Endometrial microvascular endothelial cells (primary cell): ENCODE measurements around the gene SGO2. TPM values are rescaled to one million over a fixed set of nuclear protein-coding genes. Genes with fewer than 3 reads are reported as not detected.
"Not testable (repeated sequence)": the region's sequence is repeated elsewhere in the genome, so short reads cannot be mapped to it uniquely, and the experiment has no call there.

ENCODE experiments used
- in situ Hi-C: cut with HindIII; loops from 2 replicates; pipeline ENCODE4 v1.10.0; 2017; ENCODE audit warnings: low sequenced_read_pairs, low pct_unique_long_range_greater_than_20kb; ENCODE audit errors: inconsistent ontology term
- total RNA-seq: library from RNA; depleted of rRNA; stranded (reverse); fragments of >200 nt; gene quantifications from one replicate; pipeline ENCODE4 v1.2.3, GENCODE V29; 2015; ENCODE audit errors: inconsistent ontology term

Gene SGO2
- total RNA-seq, 1 donor from 2014 or later: 21.5 TPM

DNA sequence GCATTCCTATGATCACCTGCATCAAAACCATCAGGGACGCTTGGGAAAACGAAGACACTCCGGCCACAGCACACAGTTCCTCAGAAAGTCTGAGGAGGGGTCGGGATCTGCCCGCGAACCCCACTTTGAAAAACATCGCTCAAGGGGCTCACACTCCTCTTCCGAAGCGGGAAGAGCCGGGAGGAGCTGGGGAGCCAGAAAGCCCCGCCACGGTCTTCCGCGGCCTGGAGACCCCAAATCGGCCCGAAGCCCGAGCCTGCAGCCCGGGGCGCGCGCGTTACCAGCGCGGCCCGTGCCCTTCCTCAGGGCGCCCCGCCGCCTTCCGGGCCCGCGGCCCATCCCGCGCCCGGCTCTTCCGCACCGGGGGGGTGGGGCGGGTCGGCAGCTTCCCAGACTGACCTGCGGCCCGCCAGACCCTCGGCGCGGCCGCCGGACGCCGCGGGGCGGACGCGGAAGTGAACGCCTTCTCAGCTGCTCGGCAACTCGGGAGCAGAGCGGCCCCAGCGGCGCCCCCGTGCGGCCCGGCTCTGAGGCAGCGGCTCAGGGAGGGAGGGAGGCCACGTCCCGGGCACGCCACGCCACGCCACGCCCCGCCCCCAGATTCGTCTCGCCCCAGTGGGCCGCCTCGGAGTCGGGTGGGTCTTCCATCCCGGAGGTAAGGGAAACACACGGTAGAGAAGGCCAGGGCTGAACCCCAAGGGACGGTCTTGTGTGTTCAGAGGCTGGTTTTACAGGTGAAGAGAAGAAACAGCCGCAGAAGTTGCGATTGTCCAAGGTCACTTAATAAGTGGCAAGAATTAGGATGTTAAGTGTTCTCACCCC is 16.2 kb upstream of the SGO2 start, which contains the start of gene KCTD18:
KCTD18 (minus strand) TSS at position 457 of the 822 bp plus-strand sequence. CDS start 3,052 bp downstream, outside the sequence.
- in situ Hi-C loops: no loop called here

DNA sequence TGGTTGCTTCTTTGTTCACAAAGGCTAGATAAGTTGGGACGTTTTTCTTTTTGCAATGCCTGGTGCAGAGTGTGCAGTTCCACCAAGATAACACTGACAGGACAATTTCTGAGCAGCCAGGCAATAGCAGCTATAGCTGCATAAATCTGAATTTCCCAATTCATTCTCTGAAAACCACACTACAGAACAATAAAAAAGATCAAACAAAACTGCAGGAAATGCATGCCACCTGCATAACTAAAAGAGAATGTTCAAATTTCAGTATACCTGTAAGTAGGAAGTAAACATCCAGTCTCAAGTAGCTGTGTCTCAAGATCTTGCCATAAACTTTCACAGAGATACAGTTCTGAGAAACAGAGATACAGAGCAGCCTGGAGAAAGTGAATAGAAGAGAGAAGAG is 10.9 kb upstream of the SGO2 start:
- in situ Hi-C loops: no loop called here

DNA sequence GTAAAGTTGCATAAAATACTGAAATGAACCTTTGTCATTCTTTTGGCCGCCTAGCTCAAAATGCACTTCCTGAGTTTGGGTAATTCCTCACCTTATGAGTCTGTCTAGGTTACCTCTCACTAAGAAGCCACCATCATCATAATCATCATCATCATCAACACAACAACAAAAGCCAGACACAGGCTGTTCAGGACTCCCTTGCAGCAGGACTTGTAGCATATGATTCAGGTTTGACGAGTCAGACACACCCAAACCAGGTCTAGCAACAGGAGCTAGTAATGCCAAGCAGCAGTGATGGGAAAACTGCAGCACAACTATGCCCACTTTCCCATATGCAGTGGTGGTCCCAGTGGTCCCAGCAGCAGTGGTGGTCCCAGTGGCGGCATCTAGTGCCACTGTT is 2.8 kb upstream of the SGO2 start:
- in situ Hi-C loops: no loop called here

DNA sequence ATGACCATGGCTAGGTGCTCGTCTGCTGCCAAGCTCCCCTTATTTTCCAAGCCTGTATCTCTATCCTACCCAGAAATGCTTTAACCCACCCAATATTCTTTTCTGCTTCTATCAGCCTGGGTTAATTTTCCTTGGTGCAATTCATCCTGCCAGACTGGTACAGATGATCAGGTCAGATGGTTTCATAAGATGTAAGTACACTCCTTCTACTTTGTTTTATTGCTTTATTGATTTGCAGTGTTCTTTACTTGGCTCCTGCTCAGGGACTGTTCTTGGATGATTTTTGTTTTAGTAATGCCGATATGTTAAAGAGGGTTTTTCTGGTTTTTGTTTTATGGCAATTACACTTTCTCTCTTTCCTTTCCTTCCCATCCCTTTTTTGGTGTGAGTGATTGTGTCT is 2.4 kb upstream of the SGO2 start:
- in situ Hi-C loops: no loop called here

DNA sequence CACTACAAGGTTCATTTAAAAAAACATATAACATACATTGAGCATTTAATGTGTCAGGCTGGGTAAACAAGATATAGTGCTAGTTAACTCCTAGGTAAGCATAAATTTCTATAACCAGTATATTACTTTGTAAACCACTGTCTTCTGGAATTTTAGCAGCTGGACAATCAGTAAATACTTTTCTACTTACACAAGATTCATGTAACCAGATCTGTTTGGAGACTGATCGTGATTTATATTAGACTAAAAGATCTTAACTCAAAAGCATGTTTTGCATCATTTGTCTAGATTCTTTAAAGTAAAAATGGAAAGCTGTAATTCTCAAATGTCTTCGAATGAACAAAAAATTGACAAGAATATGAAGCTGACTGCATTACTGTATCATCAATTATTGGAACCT is 941 bp upstream of the SGO2 start:
- in situ Hi-C loops: no loop called here

DNA sequence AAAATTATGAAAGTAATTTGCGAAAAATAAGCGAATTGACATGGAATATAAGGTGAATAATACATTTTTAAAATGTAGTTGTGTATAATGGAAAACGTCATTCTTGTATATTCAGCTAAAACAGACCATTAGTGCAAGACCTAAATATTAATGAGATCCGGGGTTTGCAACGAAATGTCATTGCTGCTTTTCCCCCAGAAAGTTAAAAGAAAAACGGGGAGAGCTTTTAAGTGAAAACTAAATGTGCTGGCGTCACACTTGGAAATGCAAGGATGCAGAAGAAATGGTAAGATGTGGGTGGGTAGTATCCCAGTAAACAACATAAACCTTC is 491 bp upstream of the SGO2 start:
- in situ Hi-C loops: no loop called here

DNA sequence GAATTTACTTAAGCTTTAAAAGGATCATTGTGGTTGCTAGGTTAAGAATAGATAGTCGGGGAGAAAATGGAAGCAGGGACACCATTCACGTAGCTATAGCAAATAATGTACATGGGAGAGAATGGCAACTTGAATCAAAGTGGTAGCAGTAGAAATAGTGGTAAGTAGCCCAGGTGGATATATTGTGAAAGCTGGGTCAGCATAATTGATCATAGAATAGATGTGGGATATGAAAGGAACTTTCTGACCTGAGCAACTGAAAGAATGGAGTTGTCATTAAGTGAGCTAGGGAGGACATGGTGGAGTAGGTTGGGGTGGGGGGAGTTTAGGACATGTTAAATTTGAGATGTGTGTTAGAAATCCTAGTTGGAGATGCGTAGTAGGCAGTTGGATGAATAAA is 2.2 kb downstream of the SGO2 start:
- in situ Hi-C loops: no loop called here

DNA sequence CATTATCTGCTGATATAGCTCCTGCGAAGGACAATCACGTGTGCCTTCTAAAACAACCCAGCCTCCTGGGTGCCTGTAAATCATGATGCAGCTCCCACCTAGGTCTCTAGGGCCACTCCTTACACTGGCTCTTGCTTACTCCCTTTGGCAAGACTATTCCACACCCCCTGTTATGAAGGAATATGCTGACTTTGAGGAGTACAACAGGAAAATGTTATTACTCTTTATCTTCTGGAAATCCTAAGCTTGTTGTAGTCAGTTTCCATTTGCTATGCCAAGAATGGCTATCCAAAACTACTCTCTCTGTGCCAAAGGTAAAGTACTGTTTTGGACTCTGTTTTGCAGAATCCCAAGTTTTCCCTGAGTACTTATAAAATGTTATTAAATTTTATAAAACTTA is 7.7 kb downstream of the SGO2 start:
- in situ Hi-C loops: no loop called here

DNA sequence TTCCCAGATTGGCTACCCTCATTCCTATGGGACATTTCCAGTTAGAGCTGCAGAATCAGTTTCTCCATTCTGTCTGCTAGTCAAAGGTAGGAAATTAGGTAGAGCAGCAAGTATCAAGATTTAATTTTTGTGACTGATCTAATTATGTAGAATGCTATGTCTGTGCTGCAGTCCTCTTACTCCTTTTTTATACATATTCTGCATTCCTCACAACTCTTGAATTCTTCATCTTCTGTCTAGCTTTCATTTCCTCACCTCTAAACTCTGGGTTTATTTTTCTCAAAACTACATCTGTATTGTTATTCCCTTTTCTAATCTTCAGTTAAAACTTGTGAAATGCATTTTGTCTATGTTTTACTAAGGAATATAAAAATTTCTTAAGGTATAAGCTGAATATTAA is 8.6 kb downstream of the SGO2 start:
- in situ Hi-C loops: no loop called here

DNA sequence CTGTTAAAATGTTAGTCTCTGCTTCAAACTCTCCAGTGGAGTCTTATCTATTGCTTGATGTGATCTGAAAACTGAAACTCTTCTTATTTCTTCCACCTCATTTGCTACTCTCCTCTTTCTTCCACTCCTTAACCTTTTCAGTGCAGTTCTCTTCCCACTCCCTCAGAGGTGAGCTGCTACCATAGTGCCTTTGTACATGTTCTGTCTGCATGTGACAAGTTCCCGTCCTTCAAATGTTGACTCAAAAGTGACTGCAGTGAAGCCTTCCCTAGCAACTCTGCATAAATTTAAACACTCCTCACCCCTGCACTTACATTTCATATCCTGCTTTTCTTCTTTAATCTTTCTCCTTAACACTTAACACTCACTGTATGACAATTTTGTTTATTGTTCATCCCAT is 12.1 kb downstream of the SGO2 start:
- in situ Hi-C loops: no loop called here

DNA sequence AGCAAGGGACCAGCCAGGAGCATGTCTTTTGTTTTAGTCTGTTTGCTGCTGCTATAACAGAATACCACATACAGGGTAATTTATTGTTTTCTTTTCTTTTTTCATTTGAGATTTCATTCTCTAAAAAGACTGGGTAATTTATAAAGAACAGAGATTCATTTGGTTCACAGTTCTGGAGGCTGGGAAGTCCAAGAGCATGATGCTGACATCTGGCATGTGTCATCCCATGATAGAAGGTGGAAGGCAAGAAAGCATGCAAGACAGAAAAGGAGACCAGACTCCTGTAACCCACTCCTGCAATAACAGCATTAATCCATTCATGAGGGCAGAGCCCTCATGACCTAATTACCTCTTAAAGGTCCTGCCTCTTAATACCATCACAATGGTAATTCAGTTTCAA is 14.8 kb downstream of the SGO2 start:
- in situ Hi-C loops: no loop called here

DNA sequence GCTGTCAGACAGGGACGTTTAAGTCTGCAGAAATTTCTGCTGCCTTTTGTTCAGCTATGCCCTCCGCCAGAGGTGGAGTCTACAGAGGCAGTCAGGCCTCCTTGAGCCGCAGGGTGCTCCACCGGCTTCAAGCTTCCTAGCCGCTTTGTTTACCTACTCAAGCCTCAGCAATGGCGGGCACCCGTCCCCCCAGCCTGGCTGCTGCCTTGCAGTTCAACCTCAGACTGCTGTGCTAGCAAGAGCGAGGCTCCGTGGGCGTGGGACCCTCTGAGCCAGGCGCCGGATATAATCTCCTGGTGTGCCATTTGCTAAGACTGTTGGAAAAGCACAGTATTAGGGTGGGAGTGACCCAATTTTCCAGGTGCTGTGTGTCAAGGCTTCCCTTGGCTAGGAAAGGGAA is 40.6 kb downstream of the SGO2 start:
- in situ Hi-C loops: not testable (repeated sequence)

DNA sequence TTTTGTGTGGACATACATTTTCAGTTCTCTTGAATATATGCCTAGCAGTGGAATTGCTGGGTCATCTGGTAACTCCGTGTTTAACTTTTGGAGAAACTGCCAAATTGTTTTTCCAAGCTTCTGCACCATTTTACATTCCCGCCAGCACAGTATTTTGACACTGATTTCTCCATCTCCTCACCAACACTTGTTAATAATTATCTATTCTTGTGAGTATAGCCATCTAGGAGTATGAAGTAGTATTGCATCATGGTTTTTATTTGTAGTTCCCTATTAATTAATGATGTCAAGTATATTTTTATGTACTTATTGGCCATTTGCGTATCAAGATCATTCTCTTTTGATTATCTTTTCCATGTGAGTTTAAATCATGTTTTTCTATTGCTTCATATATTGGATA is 41.9 kb downstream of the SGO2 start:
- in situ Hi-C loops: no loop called here

DNA sequence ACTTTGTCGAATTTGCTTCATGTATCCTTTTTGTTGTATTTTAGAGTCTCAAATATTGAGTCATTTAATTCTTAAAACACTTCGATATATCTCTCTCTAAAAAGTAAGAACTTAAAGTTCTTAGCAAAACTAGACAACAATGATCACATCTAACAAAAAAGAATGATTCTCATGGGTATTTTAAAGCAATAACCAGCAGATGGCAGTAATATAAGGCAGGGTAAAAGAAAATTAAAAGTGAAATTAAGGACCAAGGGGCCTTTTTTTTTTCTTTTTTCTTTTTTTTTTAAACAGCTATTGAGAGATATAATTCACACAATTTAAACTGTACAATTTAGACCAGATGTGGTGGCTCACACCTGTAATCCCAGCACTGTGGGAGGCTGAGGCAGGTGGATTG is 50.0 kb downstream of the SGO2 start:
- in situ Hi-C loops: no loop called here

DNA sequence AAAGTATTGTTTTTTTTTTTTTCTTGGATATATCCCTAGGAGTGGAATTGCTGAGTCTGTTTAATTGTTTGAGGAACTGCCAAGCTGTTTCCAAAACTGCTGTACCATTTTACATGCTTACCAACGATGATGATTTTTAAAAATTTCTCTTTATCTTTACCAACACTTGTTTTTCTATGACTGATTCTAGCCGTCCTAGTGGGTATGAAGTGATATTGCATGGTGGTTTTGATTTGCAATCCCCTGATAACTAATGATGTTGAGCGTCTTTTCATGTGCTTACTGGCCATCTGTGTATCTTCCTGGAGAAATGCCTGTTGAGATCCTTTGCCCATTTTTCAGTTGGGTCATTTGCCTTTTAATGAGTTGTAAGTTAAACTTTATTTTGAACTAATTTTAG is 51.0 kb downstream of the SGO2 start:
- in situ Hi-C loops: no loop called here

DNA sequence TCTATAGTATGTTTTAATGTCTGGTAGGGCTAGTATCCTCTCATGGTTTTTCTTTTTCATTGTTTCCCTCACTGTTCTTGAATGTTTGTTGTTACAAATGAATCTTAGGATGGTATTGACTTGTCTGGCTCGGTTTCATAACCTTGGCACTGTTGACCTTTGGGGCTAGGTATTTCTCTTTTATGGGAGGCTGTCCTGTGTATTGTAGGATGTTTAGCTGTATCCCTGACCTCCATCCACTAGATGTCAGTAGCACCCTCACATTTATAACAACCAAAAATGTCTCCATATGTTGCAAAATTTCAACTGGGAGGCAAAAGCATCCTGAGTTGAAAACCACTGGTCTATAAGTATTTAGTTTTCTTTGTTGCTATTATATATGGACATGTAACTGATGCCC is 52.8 kb downstream of the SGO2 start:
- in situ Hi-C loops: no loop called here

DNA sequence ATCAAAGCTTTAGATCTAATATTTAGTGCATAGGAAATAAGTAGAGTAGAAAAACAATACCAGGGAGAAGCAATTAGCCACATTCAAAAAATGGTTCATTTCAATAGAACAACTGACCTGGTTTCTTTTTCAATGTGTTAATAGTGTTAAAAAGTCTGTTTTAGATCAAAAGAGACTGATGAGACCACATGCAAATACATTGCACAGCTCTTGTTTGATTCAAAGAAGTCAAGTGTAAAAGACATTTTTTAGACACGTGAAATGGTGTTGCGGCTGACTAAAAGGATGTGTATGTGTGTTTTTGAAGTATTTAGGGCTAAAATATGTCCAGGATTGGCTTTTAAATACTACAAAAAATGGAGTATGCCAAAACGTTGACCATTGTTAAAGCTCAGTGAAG is 58.6 kb downstream of the SGO2 start:
- in situ Hi-C loops: no loop called here

DNA sequence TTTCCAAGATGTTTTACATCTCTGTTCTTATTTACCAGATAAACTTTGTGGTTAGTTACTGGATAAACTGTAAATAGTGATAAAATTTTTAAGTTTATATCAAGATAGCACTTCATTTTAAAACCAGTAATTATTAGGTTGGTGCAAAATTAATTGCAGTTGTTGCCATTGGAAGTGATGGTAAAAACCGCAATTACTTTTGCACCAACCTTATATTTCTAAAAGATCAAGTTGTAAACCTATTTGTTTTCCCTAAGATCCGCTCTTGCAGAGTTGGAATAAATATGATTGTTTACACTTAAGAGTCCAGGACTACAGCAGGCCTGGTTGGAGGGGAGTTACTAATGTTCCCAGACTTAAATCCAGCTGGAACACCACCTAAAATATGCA is 59.3 kb downstream of the SGO2 start:
- in situ Hi-C loops: no loop called here

DNA sequence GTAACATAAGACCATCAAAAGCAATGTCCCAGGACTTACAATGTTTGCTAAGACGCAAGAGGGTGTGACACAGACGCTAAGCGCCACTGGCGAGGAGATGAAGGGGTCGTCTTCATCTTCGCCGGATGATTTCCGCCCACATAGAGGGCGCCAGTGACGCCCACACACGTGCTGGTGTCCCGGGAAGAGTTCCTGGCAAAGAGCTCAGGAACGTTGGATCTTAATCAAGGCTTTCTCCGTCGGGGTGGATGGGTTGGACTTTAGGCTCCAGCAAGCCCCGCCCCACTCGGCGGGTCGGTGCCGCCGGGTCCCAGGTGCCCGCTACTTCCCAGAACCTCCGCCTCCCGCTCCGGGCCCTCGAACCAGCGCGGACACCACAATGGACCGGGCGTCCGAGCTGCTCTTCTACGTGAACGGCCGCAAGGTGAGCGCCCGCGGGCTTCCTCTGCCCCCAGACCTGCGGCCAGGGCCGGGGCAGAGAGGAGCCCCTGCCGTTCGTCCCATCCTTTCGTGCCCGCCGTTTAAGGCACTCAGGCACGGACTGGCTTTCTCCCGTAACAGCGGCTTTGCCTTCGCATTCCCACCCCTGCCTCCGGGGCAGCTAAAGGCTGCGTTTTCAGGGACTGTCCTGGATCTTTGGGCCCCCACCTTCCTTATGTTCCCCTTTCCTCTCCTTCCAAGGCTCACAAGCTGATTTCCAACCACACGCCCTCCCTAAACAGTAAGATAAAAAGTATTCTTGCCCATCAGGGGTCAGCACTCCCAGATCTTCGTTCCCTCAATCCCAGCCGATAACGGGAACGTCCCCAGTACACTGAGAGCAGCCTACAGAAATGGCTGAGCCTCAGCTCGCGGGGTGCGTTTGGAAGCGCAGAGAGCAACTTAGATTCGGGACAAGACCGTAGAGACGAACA is 60.0 kb downstream of the SGO2 start, which contains the start of gene AOX1:
AOX1 (plus strand) TSS at position 285 of the 914 bp plus-strand sequence; CDS start at position 380, 95 bp downstream.
- in situ Hi-C loops: no loop called here

DNA sequence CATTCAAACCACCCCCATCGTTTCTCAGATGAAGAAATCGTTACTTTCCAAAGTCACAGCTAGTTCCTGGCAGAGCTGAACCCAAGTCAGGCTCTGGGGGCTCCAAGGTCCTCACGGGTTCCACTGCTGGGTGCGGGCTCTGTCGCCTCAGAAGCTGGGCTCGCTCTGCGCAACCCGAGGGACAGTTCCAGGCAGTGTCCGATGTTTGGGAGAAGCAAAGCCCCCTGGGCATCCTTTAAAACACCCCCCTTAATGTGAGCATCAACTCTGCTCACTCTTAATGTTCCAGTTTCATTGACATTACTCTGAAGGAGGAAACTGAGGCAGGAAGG is 60.6 kb downstream of the SGO2 start:
- in situ Hi-C loops: no loop called here
